Neuronal stem cell (in vitro differentiated cells): ENCODE results near the gene ITGB4.

Experiments used
- DNase-seq: peaks from one replicate; pipeline ENCODE4 v3.0.0-alpha.2; 2013; ENCODE audit warnings: low spot score
- H2AFZ ChIP-seq: one replicate; pipeline ENCODE4 v1.6.1; 2013; ENCODE audit warnings: mild to moderate bottlenecking, low read length, inconsistent platforms
- H2AK5ac ChIP-seq: 2 replicates; pipeline ENCODE4 v1.6.1; 2013; ENCODE audit warnings: low read depth, mild to moderate bottlenecking, inconsistent platforms, low read length, moderate library complexity, mixed read lengths
- H2BK120ac ChIP-seq: 2 replicates; pipeline ENCODE4 v1.6.1; 2013; ENCODE audit warnings: low read depth, mild to moderate bottlenecking, inconsistent platforms, low read length, moderate library complexity, mixed read lengths
- H2BK12ac ChIP-seq: one replicate; pipeline ENCODE4 v1.6.1; 2013; ENCODE audit warnings: low read length, inconsistent platforms
- H2BK15ac ChIP-seq: 2 replicates; pipeline ENCODE4 v1.6.1; 2013; ENCODE audit warnings: mild to moderate bottlenecking, low read length, inconsistent platforms, mixed read lengths
- H2BK5ac ChIP-seq: one replicate; pipeline ENCODE4 v1.6.1; 2013; ENCODE audit warnings: inconsistent platforms, mild to moderate bottlenecking, low read length, moderate library complexity
- H3K14ac ChIP-seq: one replicate; pipeline ENCODE4 v1.6.1; 2013; ENCODE audit warnings: low read length, inconsistent platforms
- H3K18ac ChIP-seq: 2 replicates; pipeline ENCODE4 v1.6.1; 2013; ENCODE audit warnings: low read length, inconsistent platforms
- H3K23ac ChIP-seq: 2 replicates; pipeline ENCODE4 v1.6.1; 2013; ENCODE audit warnings: low read depth, mild to moderate bottlenecking, mixed read lengths, low read length, inconsistent platforms; ENCODE audit not compliant: poor library complexity
- H3K27ac ChIP-seq: replicated peaks from 3 replicates; pipeline ENCODE4 v1.5.1; 2013; ENCODE audit warnings: low read length, inconsistent platforms
- H3K27me3 ChIP-seq, 3 experiments: 2 replicates each; pipeline ENCODE4 v1.6.1; 2013; ENCODE audit warnings: low read length in 3 of 3, mild to moderate bottlenecking in 2 of 3, inconsistent platforms in 1 of 3, low read depth in 1 of 3, mixed read lengths in 1 of 3, moderate library complexity in 1 of 3; ENCODE audit not compliant: control insufficient read depth in 3 of 3, insufficient read depth in 3 of 3
- H3K36me3 ChIP-seq, 2 donors: replicated peaks in 1 of 2; 2 replicates each; pipeline ENCODE4 v1.6.1; 2013; ENCODE audit warnings: low read length in 2 of 2; ENCODE audit not compliant: control insufficient read depth in 2 of 2, insufficient read depth in 2 of 2
- H3K4ac ChIP-seq: 2 replicates; pipeline ENCODE4 v1.6.1; 2013; ENCODE audit warnings: inconsistent platforms, mild to moderate bottlenecking, low read length, moderate library complexity
- H3K4me1 ChIP-seq, 2 donors: 1 replicate in 1 of 2; 2 replicates in 1 of 2; pipeline ENCODE4 v1.6.1; 2013; ENCODE audit warnings: low read length in 2 of 2, low read depth in 1 of 2; ENCODE audit not compliant: control insufficient read depth in 2 of 2, insufficient read depth in 1 of 2
- H3K4me2 ChIP-seq: one replicate; pipeline ENCODE4 v1.6.1; 2013; ENCODE audit warnings: mild to moderate bottlenecking, low read length, inconsistent platforms; ENCODE audit not compliant: insufficient read depth, poor library complexity, severe bottlenecking
- H3K4me3 ChIP-seq, 2 donors: 2 replicates each; pipeline ENCODE4 v1.5.1; 2013; ENCODE audit warnings: low read length in 2 of 2, mild to moderate bottlenecking in 2 of 2, inconsistent platforms in 1 of 2, moderate library complexity in 1 of 2
- H3K79me1 ChIP-seq: one replicate; pipeline ENCODE4 v1.6.1; 2013; ENCODE audit warnings: low read depth, mild to moderate bottlenecking, inconsistent platforms, low read length, moderate library complexity
- H3K9ac ChIP-seq: one replicate; pipeline ENCODE4 v1.6.1; 2013; ENCODE audit warnings: mild to moderate bottlenecking, low read depth, low read length, inconsistent platforms; ENCODE audit not compliant: poor library complexity
- H3K9me3 ChIP-seq, 2 donors: replicated peaks in 1 of 2; 2 replicates each; pipeline versions ENCODE3 to v1.6.1; 2013; ENCODE audit warnings: low read length in 2 of 2, mild to moderate bottlenecking in 2 of 2, inconsistent platforms in 1 of 2, low read depth in 1 of 2, mixed read lengths in 1 of 2, moderate library complexity in 1 of 2; ENCODE audit not compliant: control insufficient read depth in 2 of 2, insufficient read depth in 1 of 2
- H4K8ac ChIP-seq: one replicate; pipeline ENCODE4 v1.6.1; 2013; ENCODE audit warnings: low read depth, mild to moderate bottlenecking, inconsistent platforms, low read length, moderate library complexity
- H4K91ac ChIP-seq: one replicate; pipeline ENCODE4 v1.6.1; 2013; ENCODE audit warnings: low read length, low read depth, mild to moderate bottlenecking, inconsistent platforms; ENCODE audit not compliant: poor library complexity
- WGBS, 2 donors: extraction: QIAGEN DNeasy Blood & Tissue Kit; methylation state at CpG; one replicate each; pipeline ENCODE4 v1.1.7; 2013; ENCODE audit warnings: missing lambda C conversion rate in 2 of 2, mixed read lengths in 1 of 2; ENCODE audit not compliant: insufficient read length in 2 of 2, insufficient replicate concordance in 1 of 2; ENCODE audit errors: extremely low coverage in 2 of 2; 5-methylcytosine and 5-hydroxymethylcytosine counted together

ITGB4 gene

GRCh38 chr17:75689441-75689873 is 31.8 kb upstream of the ITGB4 start:
- no peak overlapping the region for H2BK15ac ChIP-seq
- H3K36me3 ChIP-seq: peaks cover 7 to 94% of the 10 kb centered on the region in 2 donors
- peaks cover 0 to 40% of the 10 kb centered on the region in 2 donors for H3K4me1 ChIP-seq
- H2AFZ ChIP-seq: no peak overlapping the region
- no peak overlapping the region for H2BK5ac ChIP-seq
- no CpG with 5 or more reads among the region's 6 CpGs for WGBS, 2 donors
- no peak overlapping the region for H3K4ac ChIP-seq
- H3K27ac ChIP-seq: no peak overlapping the region
- H3K9ac ChIP-seq: no peak overlapping the region
- H3K18ac ChIP-seq: no peak overlapping the region
- no peak overlapping the region for H3K4me3 ChIP-seq
- no peak for DNase-seq
- no peak overlapping the region for H2BK12ac ChIP-seq
- H2BK120ac ChIP-seq: no peak overlapping the region
- H2AK5ac ChIP-seq: no peak overlapping the region
- H4K91ac ChIP-seq: no peak overlapping the region
- no peak overlapping the region for H3K4me2 ChIP-seq
- no peaks in the 10 kb centered on the region for H3K27me3 ChIP-seq
- H4K8ac ChIP-seq: no peak overlapping the region
- H3K14ac ChIP-seq: no peak overlapping the region
- H3K9me3 ChIP-seq: no peaks in the 10 kb centered on the region
- no peak overlapping the region for H3K23ac ChIP-seq
- no peaks in the 10 kb centered on the region for H3K79me1 ChIP-seq

GRCh38 chr17:75691371-75691791 is 29.9 kb upstream of the ITGB4 start:
- Histone ChIP-seq H3K27ac (no peak overlapping the region), H2BK5ac (no peak overlapping the region), H3K4ac (no peak overlapping the region), H3K4me2 (no peak overlapping the region), H3K36me3 (peaks cover 15 to 98% of the 10 kb centered on the region in 2 donors), H3K4me3 (no peak overlapping the region), H3K9ac (no peak overlapping the region), H3K23ac (no peak overlapping the region), H2BK120ac (no peak overlapping the region), H2BK12ac (no peak overlapping the region), H2AK5ac (no peak overlapping the region), H4K91ac (no peak overlapping the region), H3K4me1 (peaks cover 0 to 39% of the 10 kb centered on the region in 2 donors), H3K18ac (no peak overlapping the region), H2AFZ (no peak overlapping the region), H3K9me3 (peaks cover 0 to 1% of the 10 kb centered on the region in 2 donors), H3K79me1 (peaks cover 2% of the 10 kb centered on the region), H2BK15ac (no peak overlapping the region), H3K14ac (no peak overlapping the region), H3K27me3 (no peaks in the 10 kb centered on the region), H4K8ac (no peak overlapping the region)
- WGBS, 2 donors: no CpG with 5 or more reads among the region's 5 CpGs
- DNase-seq: no peak

- no peak overlapping the region for H4K8ac ChIP-seq
- H3K14ac ChIP-seq: no peak overlapping the region
- H3K23ac ChIP-seq: no peak overlapping the region
- peaks cover 0 to 1% of the 10 kb centered on the region in 2 donors for H3K9me3 ChIP-seq
- H2AK5ac ChIP-seq: no peak overlapping the region
- H3K18ac ChIP-seq: no peak overlapping the region
- H3K9ac ChIP-seq: no peak overlapping the region
- no peak overlapping the region for H3K4me3 ChIP-seq
- no peak overlapping the region for H3K27ac ChIP-seq
- no peak overlapping the region for H3K4me2 ChIP-seq
- peaks cover 2% of the 10 kb centered on the region for H3K79me1 ChIP-seq
- H2BK5ac ChIP-seq: no peak overlapping the region
- no CpG with 5 or more reads among the region's 14 CpGs for WGBS, 2 donors
- no peak overlapping the region for H2BK15ac ChIP-seq
- peaks cover 15 to 97% of the 10 kb centered on the region in 2 donors for H3K36me3 ChIP-seq
- no peak overlapping the region for H2BK120ac ChIP-seq
- no peak overlapping the region for H2BK12ac ChIP-seq
- no peak overlapping the region for H3K4ac ChIP-seq
- no peaks in the 10 kb centered on the region for H3K27me3 ChIP-seq
- peaks cover 0 to 39% of the 10 kb centered on the region in 2 donors for H3K4me1 ChIP-seq
- no peak overlapping the region for H2AFZ ChIP-seq
- H4K91ac ChIP-seq: no peak overlapping the region
- no peak for DNase-seq
These were observed 29.2 kb upstream of the ITGB4 start for GRCh38 chr17:75691801-75692626.

GRCh38 chr17:75692976-75693375 is 28.3 kb upstream of the ITGB4 start:
- Histone ChIP-seq H3K4ac (no peak overlapping the region), H3K14ac (no peak overlapping the region), H3K27ac (no peak overlapping the region), H3K18ac (no peak overlapping the region), H3K4me3 (no peak overlapping the region), H3K79me1 (peaks cover 2% of the 10 kb centered on the region), H2BK5ac (no peak overlapping the region), H3K23ac (no peak overlapping the region), H4K91ac (no peak overlapping the region), H3K9me3 (peaks cover 0 to 1% of the 10 kb centered on the region in 2 donors), H3K4me1 (peaks cover 0 to 36% of the 10 kb centered on the region in 2 donors), H2AK5ac (no peak overlapping the region), H3K9ac (no peak overlapping the region), H3K27me3 (no peaks in the 10 kb centered on the region), H2AFZ (no peak overlapping the region), H2BK12ac (no peak overlapping the region), H3K36me3 (peaks cover 18 to 97% of the 10 kb centered on the region in 2 donors), H2BK120ac (no peak overlapping the region), H2BK15ac (no peak overlapping the region), H4K8ac (no peak overlapping the region), H3K4me2 (no peak overlapping the region)
- WGBS, 2 donors: no CpG with 5 or more reads among the region's 13 CpGs
- DNase-seq: no peak
